Erythroblast (primary cell): ENCODE results near the gene BCL2A1.
"Not testable (repeated sequence)": the region's sequence is repeated elsewhere in the genome, so short reads cannot be mapped to it uniquely, and the experiment has no call there.

Source experiments
- GATA1 ChIP-seq: IDR thresholded peaks from 2 replicates; pipeline ENCODE4 v1.6.1; 2011; ENCODE audit warnings: low read depth, mild to moderate bottlenecking, control low read depth, low read length, moderate library complexity
- POLR2A ChIP-seq: IDR thresholded peaks from 2 replicates; pipeline ENCODE4 v1.6.1; 2011; ENCODE audit warnings: mild to moderate bottlenecking, low read length

GRCh38 chr15:79935556-79936201, 35.3 kb downstream of the BCL2A1 start:
- TF ChIP-seq POLR2A, GATA1: not testable (repeated sequence)
